ENCODE measurements around the gene N4BP2.
"Not testable (repeated sequence)": the region's sequence is repeated elsewhere in the genome, so short reads cannot be mapped to it uniquely, and the experiment has no call there.

Gene N4BP2

DNA sequence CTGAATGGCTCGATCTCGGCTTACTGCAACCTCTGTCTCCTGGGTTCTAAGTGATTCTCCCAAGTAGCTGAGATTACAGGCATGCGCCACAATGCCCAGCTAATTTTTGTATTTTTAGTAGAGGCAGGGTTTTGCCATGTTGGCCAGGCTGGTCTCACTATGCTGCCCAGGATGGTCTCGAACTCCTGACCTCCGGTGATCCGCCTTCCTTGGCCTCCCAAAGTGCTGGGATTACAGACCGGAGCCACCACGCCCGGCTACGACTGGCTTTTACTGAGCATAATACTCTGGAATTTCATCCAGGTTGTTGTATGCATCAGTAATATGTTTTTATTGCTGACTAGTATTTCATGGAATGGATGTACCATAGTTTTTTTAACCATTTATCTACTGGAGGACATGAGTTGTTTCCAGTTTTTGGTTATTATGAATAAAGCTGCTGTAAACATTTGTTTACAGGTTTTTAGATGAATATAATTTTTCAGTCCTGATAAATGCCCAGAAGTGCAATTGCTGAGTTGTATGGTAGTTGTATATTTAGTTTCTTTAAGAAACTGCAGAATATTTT is 31.2 kb downstream of the N4BP2 start:
- Histone ChIP-seq H3K27me3 (ENCODE audit: insufficient read depth, poor library complexity, severe bottlenecking) (no peaks in the 10 kb centered on the region), H3K27ac (replicated peaks) (no peak overlapping the region), H3K4me3 (replicated peaks; ENCODE audit: insufficient read depth, low read length) (no peak overlapping the region)
- TF ChIP-seq, protein P1, sequence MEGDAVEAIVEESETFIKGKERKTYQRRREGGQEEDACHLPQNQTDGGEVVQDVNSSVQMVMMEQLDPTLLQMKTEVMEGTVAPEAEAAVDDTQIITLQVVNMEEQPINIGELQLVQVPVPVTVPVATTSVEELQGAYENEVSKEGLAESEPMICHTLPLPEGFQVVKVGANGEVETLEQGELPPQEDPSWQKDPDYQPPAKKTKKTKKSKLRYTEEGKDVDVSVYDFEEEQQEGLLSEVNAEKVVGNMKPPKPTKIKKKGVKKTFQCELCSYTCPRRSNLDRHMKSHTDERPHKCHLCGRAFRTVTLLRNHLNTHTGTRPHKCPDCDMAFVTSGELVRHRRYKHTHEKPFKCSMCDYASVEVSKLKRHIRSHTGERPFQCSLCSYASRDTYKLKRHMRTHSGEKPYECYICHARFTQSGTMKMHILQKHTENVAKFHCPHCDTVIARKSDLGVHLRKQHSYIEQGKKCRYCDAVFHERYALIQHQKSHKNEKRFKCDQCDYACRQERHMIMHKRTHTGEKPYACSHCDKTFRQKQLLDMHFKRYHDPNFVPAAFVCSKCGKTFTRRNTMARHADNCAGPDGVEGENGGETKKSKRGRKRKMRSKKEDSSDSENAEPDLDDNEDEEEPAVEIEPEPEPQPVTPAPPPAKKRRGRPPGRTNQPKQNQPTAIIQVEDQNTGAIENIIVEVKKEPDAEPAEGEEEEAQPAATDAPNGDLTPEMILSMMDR (IDR thresholded peaks at IDR 0.05; ENCODE audit: insufficient read depth, low read length): no peak
- no peak for TF ChIP-seq GABPA (IDR thresholded peaks at IDR 0.05; ENCODE audit: low read depth)
- TF ChIP-seq POLR2AphosphoS5 (IDR thresholded peaks at IDR 0.05; ENCODE audit: low read depth): no peak
- no peak for TF ChIP-seq SPI1 (IDR thresholded peaks at IDR 0.05; ENCODE audit: borderline replicate concordance, low read depth)
- TF ChIP-seq, protein P2, sequence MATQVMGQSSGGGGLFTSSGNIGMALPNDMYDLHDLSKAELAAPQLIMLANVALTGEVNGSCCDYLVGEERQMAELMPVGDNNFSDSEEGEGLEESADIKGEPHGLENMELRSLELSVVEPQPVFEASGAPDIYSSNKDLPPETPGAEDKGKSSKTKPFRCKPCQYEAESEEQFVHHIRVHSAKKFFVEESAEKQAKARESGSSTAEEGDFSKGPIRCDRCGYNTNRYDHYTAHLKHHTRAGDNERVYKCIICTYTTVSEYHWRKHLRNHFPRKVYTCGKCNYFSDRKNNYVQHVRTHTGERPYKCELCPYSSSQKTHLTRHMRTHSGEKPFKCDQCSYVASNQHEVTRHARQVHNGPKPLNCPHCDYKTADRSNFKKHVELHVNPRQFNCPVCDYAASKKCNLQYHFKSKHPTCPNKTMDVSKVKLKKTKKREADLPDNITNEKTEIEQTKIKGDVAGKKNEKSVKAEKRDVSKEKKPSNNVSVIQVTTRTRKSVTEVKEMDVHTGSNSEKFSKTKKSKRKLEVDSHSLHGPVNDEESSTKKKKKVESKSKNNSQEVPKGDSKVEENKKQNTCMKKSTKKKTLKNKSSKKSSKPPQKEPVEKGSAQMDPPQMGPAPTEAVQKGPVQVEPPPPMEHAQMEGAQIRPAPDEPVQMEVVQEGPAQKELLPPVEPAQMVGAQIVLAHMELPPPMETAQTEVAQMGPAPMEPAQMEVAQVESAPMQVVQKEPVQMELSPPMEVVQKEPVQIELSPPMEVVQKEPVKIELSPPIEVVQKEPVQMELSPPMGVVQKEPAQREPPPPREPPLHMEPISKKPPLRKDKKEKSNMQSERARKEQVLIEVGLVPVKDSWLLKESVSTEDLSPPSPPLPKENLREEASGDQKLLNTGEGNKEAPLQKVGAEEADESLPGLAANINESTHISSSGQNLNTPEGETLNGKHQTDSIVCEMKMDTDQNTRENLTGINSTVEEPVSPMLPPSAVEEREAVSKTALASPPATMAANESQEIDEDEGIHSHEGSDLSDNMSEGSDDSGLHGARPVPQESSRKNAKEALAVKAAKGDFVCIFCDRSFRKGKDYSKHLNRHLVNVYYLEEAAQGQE (IDR thresholded peaks at IDR 0.05; ENCODE audit: insufficient replicate concordance, low read depth): no peak
- no peak for DNase-seq (ENCODE audit: low read depth in 1 of 2, low spot score in 1 of 2)

DNA sequence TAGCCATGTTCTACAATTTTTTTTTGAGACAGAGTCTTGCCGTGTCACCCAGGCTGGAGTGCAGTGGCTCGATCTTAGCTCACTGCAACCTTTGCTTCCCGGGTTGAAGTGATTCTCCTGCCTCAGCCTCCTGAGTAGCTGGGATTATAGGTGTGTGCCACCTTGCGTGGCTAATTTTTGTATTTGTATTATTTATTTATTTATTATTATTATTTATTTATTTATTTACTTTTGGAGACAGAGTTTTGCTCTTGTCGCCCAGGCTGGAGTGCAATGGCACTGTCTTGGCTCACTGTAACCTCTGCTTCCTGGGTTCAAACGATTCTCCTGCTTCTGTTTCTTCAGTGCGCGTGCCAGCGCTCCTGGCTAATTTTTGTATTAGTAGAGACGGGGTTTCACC is 36.8 kb downstream of the N4BP2 start:
- H3K4me3 ChIP-seq (replicated peaks; ENCODE audit: insufficient read depth, low read length); DNase-seq (ENCODE audit: low read depth in 1 of 2, low spot score in 1 of 2); H3K27ac ChIP-seq (replicated peaks); H3K27me3 ChIP-seq (ENCODE audit: insufficient read depth, poor library complexity, severe bottlenecking): not testable (repeated sequence)

DNA sequence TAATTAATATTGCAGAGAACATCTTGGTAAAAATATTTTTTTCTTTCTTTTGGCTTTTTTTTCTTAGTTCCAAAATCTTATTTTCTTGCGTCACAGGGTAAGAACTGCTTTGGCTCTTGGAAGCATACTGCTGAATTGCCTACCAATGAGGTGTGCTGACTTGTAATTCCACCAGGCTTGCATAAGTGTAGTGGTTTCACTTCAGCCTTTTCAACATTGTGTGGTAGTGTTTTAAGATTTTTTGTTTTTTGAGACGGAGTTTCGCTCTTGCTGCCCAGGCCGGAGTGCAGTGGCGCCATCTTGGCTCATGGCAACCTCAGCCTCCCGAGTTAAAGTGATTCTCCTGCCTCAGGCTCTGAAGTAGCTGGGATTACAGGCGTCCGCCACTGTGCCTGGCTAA is 42.4 kb downstream of the N4BP2 start:
- Histone ChIP-seq H3K27ac (replicated peaks) (no peak overlapping the region), H3K4me3 (replicated peaks; ENCODE audit: insufficient read depth, low read length) (no peak overlapping the region), H3K27me3 (ENCODE audit: insufficient read depth, poor library complexity, severe bottlenecking) (no peaks in the 10 kb centered on the region)
- DNase-seq (ENCODE audit: low read depth in 1 of 2, low spot score in 1 of 2): peak in 1 of 2 experiments; percentile 31
- TF ChIP-seq, protein P2 (IDR thresholded peaks at IDR 0.05; ENCODE audit: insufficient replicate concordance, low read depth): no peak
- TF ChIP-seq, protein P1 (IDR thresholded peaks at IDR 0.05; ENCODE audit: insufficient read depth, low read length): no peak
- TF ChIP-seq POLR2AphosphoS5 (IDR thresholded peaks at IDR 0.05; ENCODE audit: low read depth) (no peak), GABPA (IDR thresholded peaks at IDR 0.05; ENCODE audit: low read depth) (no peak), SPI1 (IDR thresholded peaks at IDR 0.05; ENCODE audit: borderline replicate concordance, low read depth) (no peak)

DNA sequence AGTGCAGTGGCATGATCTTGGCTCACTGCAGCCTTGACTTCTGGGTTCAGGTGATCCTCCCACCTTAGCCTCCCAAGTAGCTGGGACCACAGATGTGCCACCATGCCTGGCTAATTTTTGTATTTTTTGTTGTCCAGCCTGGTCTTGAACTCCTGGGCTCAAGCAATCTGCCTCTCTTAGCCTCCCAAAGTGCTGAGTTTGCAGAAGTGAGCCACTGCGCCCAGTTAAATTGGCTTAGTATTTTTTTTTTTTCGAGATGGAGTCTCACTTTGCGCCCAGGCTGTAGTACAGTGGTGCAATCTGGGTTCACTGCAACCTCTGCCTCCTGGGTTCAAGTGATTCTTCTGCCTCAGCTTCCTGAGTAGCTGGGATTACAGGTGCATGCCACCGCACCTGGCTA is 50.5 kb downstream of the N4BP2 start:
- not testable (repeated sequence) for H3K27me3 ChIP-seq (ENCODE audit: insufficient read depth, poor library complexity, severe bottlenecking); H3K27ac ChIP-seq (replicated peaks); H3K4me3 ChIP-seq (replicated peaks; ENCODE audit: insufficient read depth, low read length); DNase-seq (ENCODE audit: low read depth in 1 of 2, low spot score in 1 of 2)

DNA sequence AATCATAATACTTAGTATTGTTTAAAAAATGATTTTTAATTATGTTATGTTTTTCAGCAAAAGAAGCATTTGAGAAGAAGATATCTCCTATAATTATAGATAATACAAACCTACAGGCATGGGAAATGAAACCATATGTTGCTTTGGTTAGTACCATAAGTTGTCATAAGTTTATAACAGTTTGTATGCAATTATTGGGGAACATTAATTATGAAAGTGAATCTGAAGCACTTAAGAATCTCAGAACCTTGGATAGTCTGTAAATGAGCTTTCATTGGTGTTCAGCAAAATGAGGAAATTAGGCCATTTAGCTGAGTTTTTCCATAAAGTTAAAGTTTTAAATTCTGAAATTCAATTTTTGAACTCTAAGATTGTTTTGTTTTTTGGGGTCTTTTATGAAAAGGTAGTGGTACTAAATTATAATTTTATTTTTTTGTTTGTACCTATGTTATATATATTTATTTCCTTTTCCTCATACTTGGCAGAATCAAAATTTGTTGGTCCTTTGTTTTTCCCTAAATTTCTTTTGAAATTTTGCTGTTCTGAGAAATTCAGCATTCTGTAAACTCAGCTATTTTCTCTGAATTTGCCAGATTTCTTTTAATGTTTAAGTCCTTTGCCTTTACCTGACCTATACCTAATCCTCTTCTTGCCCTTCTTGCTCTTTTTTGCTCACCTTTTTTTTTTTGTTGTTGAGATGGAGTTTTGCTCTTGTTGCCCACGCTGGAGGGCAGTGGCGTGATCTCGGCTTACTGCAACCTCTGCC is 55.6 kb downstream of the N4BP2 start:
- H3K27ac ChIP-seq (replicated peaks): no peak overlapping the region
- no peak overlapping the region for H3K4me3 ChIP-seq (replicated peaks; ENCODE audit: insufficient read depth, low read length)
- no peaks in the 10 kb centered on the region for H3K27me3 ChIP-seq (ENCODE audit: insufficient read depth, poor library complexity, severe bottlenecking)
- no peak for DNase-seq (ENCODE audit: low read depth in 1 of 2, low spot score in 1 of 2)
- no peak for TF ChIP-seq GABPA (IDR thresholded peaks at IDR 0.05; ENCODE audit: low read depth)
- TF ChIP-seq, protein P2 (IDR thresholded peaks at IDR 0.05; ENCODE audit: insufficient replicate concordance, low read depth): no peak
- TF ChIP-seq POLR2AphosphoS5 (IDR thresholded peaks at IDR 0.05; ENCODE audit: low read depth): no peak
- TF ChIP-seq, protein P1 (IDR thresholded peaks at IDR 0.05; ENCODE audit: insufficient read depth, low read length): no peak
- no peak for TF ChIP-seq SPI1 (IDR thresholded peaks at IDR 0.05; ENCODE audit: borderline replicate concordance, low read depth)
